ENCODE data around the gene ANKRD13D. TPM values are rescaled to one million over a fixed set of nuclear protein-coding genes. Genes with fewer than 3 reads are reported as not detected.

ANKRD13D gene
- total and polyA plus RNA-seq, 10 donors, result 65.2 to 151 (median 126) TPM

GRCh38 chr11:67321313-67321871 is 32.3 kb downstream of the ANKRD13D start:
- TF ChIP-seq POLR2AphosphoS5 (IDR thresholded peaks at IDR 0.05), result no peak
- TF ChIP-seq POLR2A (IDR thresholded peaks at IDR 0.05), result no peak
- no peak for TF ChIP-seq CTCF (IDR thresholded peaks at IDR 0.05 in 8 of 11, conservative IDR thresholded peaks at IDR 0.05 in 3 of 11)
- H3K4me3 ChIP-seq, result no peak overlapping the region
- H3K27ac ChIP-seq, result peak overlapping the region in 3 of 8 donors; percentile 6 to 31 (median 23)
- DNase-seq, result no peak
- H3K9me3 ChIP-seq, result no peaks in the 10 kb centered on the region
- H3K27me3 ChIP-seq (replicated peaks in 1 of 7), result no peaks in the 10 kb centered on the region
- peaks cover 4 to 41% (median 23%) of the 10 kb centered on the region in 6 donors for H3K4me1 ChIP-seq
- H3K36me3 ChIP-seq, result no peaks in the 10 kb centered on the region
- intact Hi-C loops (cut with DNase I; ENCODE audit: low total_unique reads), result no loop called here
- WGBS, 5 donors, result 71 to 91% (median 84%) methylated on average over 6 of the region's 6 CpGs

GRCh38 chr11:67322049-67322448 is 32.9 kb downstream of the ANKRD13D start:
- TF ChIP-seq CTCF (IDR thresholded peaks at IDR 0.05 in 8 of 11, conservative IDR thresholded peaks at IDR 0.05 in 3 of 11), result no peak
- TF ChIP-seq POLR2AphosphoS5 (IDR thresholded peaks at IDR 0.05), result no peak
- no peak for TF ChIP-seq POLR2A (IDR thresholded peaks at IDR 0.05)
- no peaks in the 10 kb centered on the region for H3K36me3 ChIP-seq
- no peak for DNase-seq
- no peaks in the 10 kb centered on the region for H3K27me3 ChIP-seq (replicated peaks in 1 of 7)
- intact Hi-C loops (cut with DNase I; ENCODE audit: low total_unique reads), result no loop called here
- H3K9me3 ChIP-seq, result no peaks in the 10 kb centered on the region
- no peak overlapping the region for H3K27ac ChIP-seq
- H3K4me3 ChIP-seq, result no peak overlapping the region
- H3K4me1 ChIP-seq, result peaks cover 0 to 34% (median 18%) of the 10 kb centered on the region in 6 donors
- WGBS, 5 donors, result 91 to 98% (median 97%) methylated on average over 3 of the region's 3 CpGs

- WGBS, 5 donors, result 90 to 97% (median 94%) methylated on average over 7 of the region's 7 CpGs
- DNase-seq, result no peak
These were observed 34.4 kb downstream of the ANKRD13D start for GRCh38 chr11:67323526-67323925.

More at GRCh38 chr11:67323526-67323925, 34.4 kb downstream of the ANKRD13D start:
- Histone ChIP-seq H3K27ac (no peak overlapping the region), H3K36me3 (no peaks in the 10 kb centered on the region), H3K4me3 (no peak overlapping the region), H3K4me1 (peaks cover 0 to 24% (median 13%) of the 10 kb centered on the region in 6 donors), H3K27me3 (replicated peaks in 1 of 7) (no peaks in the 10 kb centered on the region), H3K9me3 (no peaks in the 10 kb centered on the region)
- intact Hi-C loops (cut with DNase I; ENCODE audit: low total_unique reads), result no loop called here
- TF ChIP-seq POLR2A (IDR thresholded peaks at IDR 0.05) (no peak), CTCF (IDR thresholded peaks at IDR 0.05 in 8 of 11, conservative IDR thresholded peaks at IDR 0.05 in 3 of 11) (no peak), POLR2AphosphoS5 (IDR thresholded peaks at IDR 0.05) (no peak)
